SK-N-SH (cell line): ENCODE data around the gene VCAN.

Experiments used
- JUND ChIP-seq: IDR thresholded peaks from 2 replicates; pipeline ENCODE4 v1.4.0; 2012
- RAD21 ChIP-seq: IDR thresholded peaks from 2 replicates; pipeline ENCODE4 v1.6.1; 2012; ENCODE audit warnings: mild to moderate bottlenecking, low read length

DNA sequence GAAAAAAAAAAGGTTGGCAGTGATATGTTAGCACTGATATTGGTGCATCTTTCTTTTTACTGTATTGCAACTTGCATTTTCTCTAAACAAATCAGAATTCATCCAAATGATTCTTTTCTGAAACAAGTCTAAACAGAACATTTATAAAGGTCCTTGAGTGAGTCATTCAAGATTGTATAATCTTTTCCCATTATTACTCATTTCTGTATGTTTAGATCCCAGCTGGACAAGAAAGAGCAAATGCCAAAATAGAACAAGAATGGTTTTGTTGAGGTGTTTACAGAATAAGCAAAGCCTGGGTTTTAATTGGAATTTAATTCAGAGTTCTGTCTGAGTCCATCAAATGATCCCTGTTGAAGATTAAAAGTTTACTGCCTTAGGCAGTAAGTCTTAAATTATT, 112.3 kb downstream of the VCAN start:
- peak; percentile 32; the same call in 1 of the 2 replicates for TF ChIP-seq JUND
- no peak for TF ChIP-seq RAD21
